T follicular helper cell (primary cell): ENCODE results near the gene ITCH.
A peak's percentile ranks its signal among the peaks of the same experiment; 100 is the strongest.
"Not testable (repeated sequence)": the region's sequence is repeated elsewhere in the genome, so short reads cannot be mapped to it uniquely, and the experiment has no call there.

Source experiments
- DNase-seq: peaks from one replicate; pipeline ENCODE4 v3.0.0-alpha.2; 2020; ENCODE audit warnings: low read depth
- total RNA-seq, 2 experiments: gene quantifications; one replicate each; lab custom pipeline; 2026; lab: John Stamatoyannopoulos, UW

Gene ITCH
- total RNA-seq: 51.3 to 64.6 reads per million in 2 experiments

GRCh38 chr20:34363062-34363464 lies at the start of gene ITCH:
Gene ITCH (plus strand): TSS chr20:34363273. CDS start chr20:34393812, 30,539 bp downstream.
- peak; percentile 87 for DNase-seq

GRCh38 chr20:34315236-34315635 lies 47.8 kb upstream of the ITCH start:
- no peak for DNase-seq

GRCh38 chr20:34316196-34316814 lies 46.8 kb upstream of the ITCH start:
- no peak for DNase-seq

- DNase-seq: no peak
Observed at GRCh38 chr20:34318609-34319443, 44.2 kb upstream of the ITCH start.

GRCh38 chr20:34320861-34321260 lies 42.2 kb upstream of the ITCH start:
- DNase-seq: no peak

- no peak for DNase-seq
Observed at GRCh38 chr20:34322267-34323105, 40.6 kb upstream of the ITCH start.

GRCh38 chr20:34324541-34324940 lies 38.5 kb upstream of the ITCH start:
- DNase-seq: no peak

- not testable (repeated sequence) for DNase-seq
Observed at GRCh38 chr20:34328207-34328606, 34.9 kb upstream of the ITCH start.

- DNase-seq: no peak
Observed at GRCh38 chr20:34328928-34329677, 34.0 kb upstream of the ITCH start.

- not testable (repeated sequence) for DNase-seq
Observed at GRCh38 chr20:34330861-34331544, 32.1 kb upstream of the ITCH start.

- no peak for DNase-seq
Observed at GRCh38 chr20:34331838-34332237, 31.2 kb upstream of the ITCH start.

GRCh38 chr20:34332262-34332920 lies 30.7 kb upstream of the ITCH start:
- no peak for DNase-seq

- no peak for DNase-seq
Observed at GRCh38 chr20:34333786-34334185, 29.3 kb upstream of the ITCH start.

GRCh38 chr20:34334654-34335407 lies 28.2 kb upstream of the ITCH start:
- DNase-seq: no peak

- DNase-seq: no peak
Observed at GRCh38 chr20:34337544-34337943, 25.5 kb upstream of the ITCH start.

- DNase-seq: no peak
Observed at GRCh38 chr20:34337982-34338726, 24.9 kb upstream of the ITCH start.

- DNase-seq: not testable (repeated sequence)
Observed at GRCh38 chr20:34340726-34341125, 22.3 kb upstream of the ITCH start.

GRCh38 chr20:34341199-34341598 lies 21.9 kb upstream of the ITCH start:
- not testable (repeated sequence) for DNase-seq
